Measurements from ENCODE around the gene TAF1.

GRCh38 chrX:71509289-71509688 lies 143.1 kb downstream of the TAF1 start:
- TF ChIP-seq CTCF (IDR thresholded peaks at IDR 0.05) (no peak), POLR2A (IDR thresholded peaks at IDR 0.05) (no peak)
